Endothelial cell of umbilical vein (primary cell): ENCODE measurements around the gene SLC35E3. TPM values are rescaled to one million over a fixed set of nuclear protein-coding genes. Genes with fewer than 3 reads are reported as not detected.

Experiments used
- BruUV-seq: library from RNA; stranded (reverse); fragments of 400-500 nt; replicated peaks from 2 replicates; lab custom pipeline; 2021; lab: Mats Ljungman, UMichigan
- CTCF ChIA-PET: fragments of 300-600, 350-600 bp; sonication (Branson Sonifier 250); formaldehyde crosslinking; loops from one replicate; lab custom pipeline; 2021; ENCODE audit warnings: antibody characterized with exemption, inconsistent platforms; lab: Charles Lee
- POLR2A ChIA-PET: fragments of 300-600, 350-600 bp; sonication (Branson Sonifier 250); formaldehyde crosslinking; loops from one replicate; lab custom pipeline; 2021; ENCODE audit warnings: antibody characterized with exemption, inconsistent platforms; lab: Charles Lee
- DNase-seq: peaks from one replicate; pipeline ENCODE4 v3.0.0-alpha.2; 2011; ENCODE audit warnings: low read depth, low spot score
- FAIRE-seq: peaks from 2 replicates; lab custom pipeline; 2011; peaks lifted over from hg19 to GRCh38; lab: Jason Lieb, UNC
- H2AFZ ChIP-seq: 2 replicates; pipeline ENCODE4 v1.6.0; 2012; ENCODE audit warnings: low read depth, low read length, control low read depth, inconsistent platforms
- H3K27ac ChIP-seq: 2 replicates; pipeline ENCODE4 v1.5.1; 2011; ENCODE audit warnings: low read depth, mild to moderate bottlenecking, control low read depth, low read length, moderate library complexity; ENCODE audit not compliant: insufficient read depth
- H3K27me3 ChIP-seq, 2 experiments: 2 replicates each; pipeline versions ENCODE4 v1.6.0 to v1.6.1; 2011; ENCODE audit warnings: low read length in 2 of 2, mixed read lengths in 1 of 2; ENCODE audit not compliant: control insufficient read depth in 2 of 2, insufficient read depth in 2 of 2
- H3K36me3 ChIP-seq, 2 experiments: 2 replicates in 1 of 2; 3 replicates in 1 of 2; pipeline ENCODE4 v1.5.1; 2011; ENCODE audit warnings: low read length in 2 of 2, mild to moderate bottlenecking in 1 of 2, moderate library complexity in 1 of 2; ENCODE audit not compliant: control insufficient read depth in 2 of 2, insufficient read depth in 2 of 2; ENCODE audit errors: extremely low read depth in 1 of 2
- H3K4me1 ChIP-seq: 3 replicates; pipeline ENCODE4 v1.5.1; 2011; ENCODE audit warnings: mild to moderate bottlenecking, low read length; ENCODE audit not compliant: control insufficient read depth, insufficient read depth; ENCODE audit errors: extremely low read depth
- H3K4me2 ChIP-seq: 2 replicates; pipeline ENCODE4 v1.6.1; 2011; ENCODE audit warnings: low read length, control low read depth, mixed read lengths; ENCODE audit not compliant: insufficient read depth
- H3K4me3 ChIP-seq, 3 experiments: fragments of 200-600 bp in 1 of 3; sonication (generic), shearing (Covaris generic) in 1 of 3; replicated peaks in 1 of 3; 2 replicates each; pipeline ENCODE4 v1.5.1; 2011 to 2016; ENCODE audit warnings: control low read depth in 3 of 3, low read length in 3 of 3, mild to moderate bottlenecking in 2 of 3, inconsistent platforms in 1 of 3, low read depth in 1 of 3, moderate library complexity in 1 of 3; ENCODE audit not compliant: insufficient read depth in 1 of 3
- H3K79me2 ChIP-seq: 2 replicates; pipeline ENCODE4 v1.6.0; 2012; ENCODE audit warnings: low read length, inconsistent platforms; ENCODE audit not compliant: control insufficient read depth, insufficient read depth
- H3K9ac ChIP-seq: replicated peaks from 2 replicates; pipeline ENCODE3; 2011; ENCODE audit warnings: low read length, control low read depth; ENCODE audit not compliant: insufficient read depth; ENCODE audit errors: extremely low read depth
- H3K9me1 ChIP-seq: replicated peaks from 3 replicates; pipeline ENCODE4 v1.6.0; 2011; ENCODE audit warnings: mild to moderate bottlenecking, low read length; ENCODE audit not compliant: control insufficient read depth, insufficient read depth; ENCODE audit errors: extremely low read depth
- H3K9me3 ChIP-seq: replicated peaks from 2 replicates; pipeline ENCODE4 v1.5.1; 2012; ENCODE audit warnings: low read length, inconsistent platforms; ENCODE audit not compliant: control insufficient read depth, insufficient read depth
- H4K20me1 ChIP-seq: replicated peaks from 2 replicates; pipeline ENCODE3; 2011; ENCODE audit warnings: mild to moderate bottlenecking, low read length; ENCODE audit not compliant: control insufficient read depth, insufficient read depth; ENCODE audit errors: extremely low read depth
- EZH2 ChIP-seq: IDR thresholded peaks from 2 replicates; pipeline ENCODE4 v1.6.1; 2012; ENCODE audit warnings: borderline replicate concordance, low read depth, mild to moderate bottlenecking, moderate library complexity, low read length, inconsistent platforms; ENCODE audit not compliant: severe bottlenecking
- FOS ChIP-seq: IDR thresholded peaks from 2 replicates; pipeline ENCODE4 v1.6.1; 2011; ENCODE audit warnings: mild to moderate bottlenecking, low read length, moderate library complexity, borderline replicate concordance; ENCODE audit not compliant: insufficient read depth
- GATA2 ChIP-seq: IDR thresholded peaks from 2 replicates; pipeline ENCODE4 v1.7.0; 2011; ENCODE audit warnings: low read depth, mild to moderate bottlenecking, moderate library complexity, mixed read lengths, low read length; ENCODE audit not compliant: insufficient read length, insufficient read depth
- JUN ChIP-seq: IDR thresholded peaks from 2 replicates; pipeline ENCODE4 v1.6.1; 2011; ENCODE audit warnings: borderline replicate concordance, low read depth; ENCODE audit not compliant: insufficient read length, insufficient read depth
- MYC ChIP-seq: IDR thresholded peaks from one replicate; pipeline ENCODE4 v1.6.1; 2011; ENCODE audit warnings: mild to moderate bottlenecking, low read depth, low read length
- POLR2A ChIP-seq: IDR thresholded peaks from 2 replicates; pipeline ENCODE4 v1.6.1; 2012; ENCODE audit warnings: low read depth, mild to moderate bottlenecking, control low read depth, low read length
- POLR2AphosphoS5 ChIP-seq: IDR thresholded peaks from 2 replicates; pipeline ENCODE4 v1.6.1; 2012; ENCODE audit warnings: low read depth, mild to moderate bottlenecking, control low read depth, low read length, moderate library complexity; ENCODE audit not compliant: insufficient read depth
- dilution Hi-C: fragments of 300-500 bp; cut with MboI; formaldehyde crosslinking; loops from one replicate; pipeline ENCODE4 v1.15.0; 2019; ENCODE audit warnings: low sequenced_read_pairs; ENCODE audit not compliant: extremely low pct_ligation_motif_present
- intact Hi-C: fragments of 100-400 bp; cut with micrococcal nuclease; formaldehyde crosslinking; loops from one replicate; pipeline ENCODE4 v1.10.0; 2022
- polyA plus RNA-seq, 4 experiments: library from polyadenylated mRNA; depleted of rRNA in 3 of 4; stranded (reverse) in 3 of 4; unstranded in 1 of 4; fragments of >200 nt; gene quantifications; 2 replicates each; pipeline versions ENCODE4 v1.2.1 to v1.2.3, GENCODE V29; 2011 to 2012; ENCODE audit warnings: missing spikeins in 1 of 4
- total RNA-seq: library from RNA; stranded (reverse); gene quantifications from 2 replicates; pipeline ENCODE4 v1.2.3, GENCODE V29; 2021
- TF ChIP-seq, protein P1 (sequence below), 2 donors: IDR thresholded peaks; 1 replicate in 1 of 2; 2 replicates in 1 of 2; pipeline ENCODE4 v1.5.1; 2011; ENCODE audit warnings: low read length in 2 of 2, mild to moderate bottlenecking in 2 of 2, moderate library complexity in 2 of 2, control low read depth in 1 of 2, inconsistent platforms in 1 of 2, low read depth in 1 of 2; ENCODE audit not compliant: insufficient read depth in 1 of 2; ENCODE audit errors: extremely low read depth in 1 of 2
- TF ChIP-seq, protein P2 (sequence below): IDR thresholded peaks from 2 replicates; pipeline ENCODE4 v1.6.1; 2011; ENCODE audit not compliant: insufficient read depth, insufficient read length

Gene SLC35E3
- total and polyA plus RNA-seq, 2 donors (not counting 3 experiments of a cell fraction or from before 2014, with no cell fraction given): 8.1 to 13.8 TPM

DNA sequence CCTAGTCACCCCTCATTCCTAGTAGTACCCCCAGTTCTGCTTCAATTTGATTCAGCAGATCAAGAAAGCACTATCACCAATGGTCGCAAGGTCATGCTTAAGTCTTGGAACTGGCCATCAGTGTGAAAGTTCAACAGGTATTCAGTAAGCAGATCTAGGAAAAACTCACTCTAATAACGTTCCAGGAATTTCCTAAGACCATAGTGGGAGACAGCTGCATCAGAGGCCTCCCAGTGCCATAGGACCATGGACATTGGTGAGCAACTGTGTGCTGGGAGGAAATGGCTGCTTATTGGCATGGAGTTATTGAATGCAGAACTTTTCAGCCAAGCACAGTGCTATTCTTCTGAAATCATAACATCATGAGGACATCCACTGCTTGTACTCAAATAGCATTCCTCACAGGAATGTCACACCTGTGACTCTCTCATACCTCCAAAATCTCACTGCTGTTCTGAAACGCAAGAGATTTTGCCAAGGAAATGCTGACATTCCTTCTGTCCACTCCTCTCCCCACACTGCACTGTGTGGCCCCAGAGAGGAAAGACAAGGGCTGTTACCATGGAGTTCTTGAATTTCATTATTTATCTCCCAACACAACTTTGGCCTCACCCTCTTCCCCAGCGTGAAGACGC, 31.1 kb downstream of the SLC35E3 start:
- intact Hi-C loops (no loop called here), dilution Hi-C loops (no loop called here)
- Histone ChIP-seq H3K27me3 (no peaks in the 10 kb centered on the region), H3K4me2 (no peak overlapping the region), H4K20me1 (no peaks in the 10 kb centered on the region), H3K4me3 (no peak overlapping the region), H3K79me2 (no peaks in the 10 kb centered on the region), H2AFZ (no peak overlapping the region), H3K9me3 (no peaks in the 10 kb centered on the region), H3K9me1 (no peaks in the 10 kb centered on the region), H3K36me3 (no peaks in the 10 kb centered on the region), H3K27ac (no peak overlapping the region), H3K4me1 (peaks cover 7% of the 10 kb centered on the region), H3K9ac (no peak overlapping the region)
- no TSS peak for BruUV-seq
- DNase-seq: no peak
- POLR2A ChIA-PET: no interaction called here
- TF ChIP-seq EZH2 (no peak), MYC (no peak), POLR2A (no peak), FOS (no peak), JUN (no peak), POLR2AphosphoS5 (no peak), GATA2 (no peak)
- TF ChIP-seq, protein P1, sequence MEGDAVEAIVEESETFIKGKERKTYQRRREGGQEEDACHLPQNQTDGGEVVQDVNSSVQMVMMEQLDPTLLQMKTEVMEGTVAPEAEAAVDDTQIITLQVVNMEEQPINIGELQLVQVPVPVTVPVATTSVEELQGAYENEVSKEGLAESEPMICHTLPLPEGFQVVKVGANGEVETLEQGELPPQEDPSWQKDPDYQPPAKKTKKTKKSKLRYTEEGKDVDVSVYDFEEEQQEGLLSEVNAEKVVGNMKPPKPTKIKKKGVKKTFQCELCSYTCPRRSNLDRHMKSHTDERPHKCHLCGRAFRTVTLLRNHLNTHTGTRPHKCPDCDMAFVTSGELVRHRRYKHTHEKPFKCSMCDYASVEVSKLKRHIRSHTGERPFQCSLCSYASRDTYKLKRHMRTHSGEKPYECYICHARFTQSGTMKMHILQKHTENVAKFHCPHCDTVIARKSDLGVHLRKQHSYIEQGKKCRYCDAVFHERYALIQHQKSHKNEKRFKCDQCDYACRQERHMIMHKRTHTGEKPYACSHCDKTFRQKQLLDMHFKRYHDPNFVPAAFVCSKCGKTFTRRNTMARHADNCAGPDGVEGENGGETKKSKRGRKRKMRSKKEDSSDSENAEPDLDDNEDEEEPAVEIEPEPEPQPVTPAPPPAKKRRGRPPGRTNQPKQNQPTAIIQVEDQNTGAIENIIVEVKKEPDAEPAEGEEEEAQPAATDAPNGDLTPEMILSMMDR (IDR thresholded peaks at IDR 0.05; ENCODE audit: extremely low read depth in 1 of 2, insufficient read depth in 1 of 2, low read depth in 1 of 2, low read length in 2 of 2): no peak
- TF ChIP-seq, protein P2, sequence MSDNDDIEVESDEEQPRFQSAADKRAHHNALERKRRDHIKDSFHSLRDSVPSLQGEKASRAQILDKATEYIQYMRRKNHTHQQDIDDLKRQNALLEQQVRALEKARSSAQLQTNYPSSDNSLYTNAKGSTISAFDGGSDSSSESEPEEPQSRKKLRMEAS: no peak
- FAIRE-seq: no peak
- CTCF ChIA-PET: no interaction called here
